WTC11 (cell line): Measurements from ENCODE around the gene URM1. TPM values are rescaled to one million over a fixed set of nuclear protein-coding genes. Genes with fewer than 3 reads are reported as not detected.

ENCODE experiments used
- ATAC-seq: fragments of 200-7000 bp; cut with Tn5 transposase; 2 replicates; pipeline ENCODE4 v1.10.0; 2021; ENCODE audit warnings: mild to moderate bottlenecking, moderate library complexity
- CTCF ChIA-PET: fragments of 300-600 bp; sonication (Branson Sonifier 250); formaldehyde crosslinking; loops from one replicate; lab custom pipeline; 2021; ENCODE audit warnings: antibody characterized with exemption; lab: Charles Lee
- POLR2A ChIA-PET: fragments of 350-600 bp; sonication (Branson Sonifier 250); formaldehyde crosslinking; loops from one replicate; lab custom pipeline; 2021; ENCODE audit warnings: antibody characterized with exemption; lab: Charles Lee
- DNase-seq: peaks from one replicate; pipeline ENCODE4 v3.0.0; 2021; ENCODE audit warnings: low spot score
- H3K27ac Mint-ChIP-seq: 2 replicates; pipeline ENCODE4 v1.8.0; 2021; ENCODE audit warnings: mixed read lengths
- H3K27me3 Mint-ChIP-seq: 2 replicates; pipeline ENCODE4 v1.8.0; 2021; ENCODE audit warnings: low read depth, mild to moderate bottlenecking, moderate library complexity, mixed read lengths
- H3K36me3 Mint-ChIP-seq: 2 replicates; pipeline ENCODE4 v1.8.0; 2021; ENCODE audit warnings: mixed read lengths
- H3K4me1 Mint-ChIP-seq: 2 replicates; pipeline ENCODE4 v1.8.0; 2022; ENCODE audit warnings: mixed read lengths
- H3K4me3 Mint-ChIP-seq: 2 replicates; pipeline ENCODE4 v1.8.0; 2021; ENCODE audit warnings: mild to moderate bottlenecking, moderate library complexity, mixed read lengths
- H3K9me3 Mint-ChIP-seq: 2 replicates; pipeline ENCODE4 v1.8.0; 2021; ENCODE audit warnings: mixed read lengths
- ARID4B ChIP-seq: sonication (generic); formaldehyde crosslinking; IDR thresholded peaks from 2 replicates; pipeline ENCODE4 v1.8.0; 2023; ENCODE audit warnings: missing genetic modification reagents, mild to moderate bottlenecking, borderline replicate concordance
- FOXP1 ChIP-seq: sonication (generic); formaldehyde crosslinking; IDR thresholded peaks from 2 replicates; pipeline ENCODE4 v1.8.0; 2022; ENCODE audit warnings: missing genetic modification reagents, mild to moderate bottlenecking, moderate library complexity, borderline replicate concordance
- GTF2I ChIP-seq: fragments of 250-450 bp; sonication (Bioruptor Pico); conservative IDR thresholded peaks from 2 replicates; pipeline ENCODE4 v1.4.0; 2021; ENCODE audit warnings: mild to moderate bottlenecking
- NFE2L1 ChIP-seq: sonication (generic); formaldehyde crosslinking; IDR thresholded peaks from 2 replicates; pipeline ENCODE4 v1.8.1; 2023; ENCODE audit warnings: missing genetic modification reagents
- SOX15 ChIP-seq: fragments of 250-450 bp; sonication (Bioruptor Pico); IDR thresholded peaks from 2 replicates; pipeline ENCODE4 v1.9.0; 2021; ENCODE audit warnings: mild to moderate bottlenecking
- ZBTB21 ChIP-seq: sonication (generic); formaldehyde crosslinking; IDR thresholded peaks from 2 replicates; pipeline ENCODE4 v1.8.1; 2023; ENCODE audit warnings: mild to moderate bottlenecking, missing genetic modification reagents, borderline replicate concordance
- ZNF416 ChIP-seq: fragments of 250-450 bp; sonication (Bioruptor Pico); IDR thresholded peaks from 2 replicates; pipeline ENCODE4 v1.9.0; 2021; ENCODE audit warnings: mild to moderate bottlenecking, inconsistent platforms
- total RNA-seq: library from RNA; stranded (reverse); gene quantifications from 3 replicates; pipeline ENCODE4 v1.2.3, GENCODE V29; 2021
- TF ChIP-seq, protein P1 (sequence below): fragments of 250-450 bp; sonication (Bioruptor Pico); IDR thresholded peaks from 2 replicates; pipeline ENCODE4 v1.9.0; 2021; ENCODE audit warnings: mild to moderate bottlenecking, borderline replicate concordance
- TF ChIP-seq, protein P2 (sequence below): sonication (generic); formaldehyde crosslinking; IDR thresholded peaks from 2 replicates; pipeline ENCODE4 v1.8.1; 2022; ENCODE audit warnings: mild to moderate bottlenecking, moderate library complexity, missing genetic modification reagents
- TF ChIP-seq, protein P3 (sequence below): sonication (generic); formaldehyde crosslinking; IDR thresholded peaks from 2 replicates; pipeline ENCODE4 v1.8.1; 2022; ENCODE audit warnings: low read depth, missing genetic modification reagents, borderline replicate concordance

Gene URM1
- total RNA-seq, 1 experiment from 2014 or later: 67.9 TPM

DNA sequence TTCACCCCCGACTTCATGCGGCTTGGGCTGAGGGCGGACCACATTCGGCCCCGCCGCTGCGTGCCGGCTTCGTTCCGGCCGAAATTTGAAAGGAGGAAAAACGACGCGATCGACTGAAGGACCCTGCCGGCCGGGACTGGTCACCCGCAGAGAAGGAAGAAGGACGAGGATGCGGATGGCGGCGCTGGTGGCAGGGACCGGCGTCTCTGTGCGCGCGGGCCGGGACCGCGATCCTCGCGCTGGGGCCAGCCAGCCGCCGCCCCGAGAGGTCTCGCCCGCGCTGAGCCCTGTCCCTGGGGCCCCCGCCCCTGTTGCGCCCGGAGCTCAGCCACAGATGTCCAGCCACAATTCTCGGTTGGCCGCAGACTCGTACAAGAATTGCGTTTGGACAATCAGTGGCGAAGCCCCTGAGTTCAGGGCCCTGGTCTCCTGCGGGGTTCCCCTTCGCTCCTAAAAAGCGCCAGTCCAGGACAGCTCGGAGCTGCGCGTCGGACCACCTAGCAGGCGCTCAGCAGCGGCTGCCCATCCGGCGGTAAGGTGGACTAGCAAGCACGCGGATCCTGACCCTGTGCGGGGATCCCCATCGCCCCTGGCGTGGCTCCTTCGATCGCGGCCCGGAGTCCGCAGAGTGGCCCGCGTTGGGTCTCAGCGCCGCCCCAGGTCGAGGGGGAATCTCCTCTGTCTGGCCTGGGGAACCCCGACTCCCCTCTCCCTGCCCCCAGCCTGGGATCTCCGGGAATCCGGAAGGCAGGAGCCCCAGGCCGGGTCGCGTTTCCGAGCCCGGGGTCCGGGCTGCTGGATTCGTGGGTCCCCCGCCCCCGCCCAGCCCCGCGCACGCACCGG lies 21.3 kb downstream of the URM1 start (continued):
- TF ChIP-seq, protein P1, sequence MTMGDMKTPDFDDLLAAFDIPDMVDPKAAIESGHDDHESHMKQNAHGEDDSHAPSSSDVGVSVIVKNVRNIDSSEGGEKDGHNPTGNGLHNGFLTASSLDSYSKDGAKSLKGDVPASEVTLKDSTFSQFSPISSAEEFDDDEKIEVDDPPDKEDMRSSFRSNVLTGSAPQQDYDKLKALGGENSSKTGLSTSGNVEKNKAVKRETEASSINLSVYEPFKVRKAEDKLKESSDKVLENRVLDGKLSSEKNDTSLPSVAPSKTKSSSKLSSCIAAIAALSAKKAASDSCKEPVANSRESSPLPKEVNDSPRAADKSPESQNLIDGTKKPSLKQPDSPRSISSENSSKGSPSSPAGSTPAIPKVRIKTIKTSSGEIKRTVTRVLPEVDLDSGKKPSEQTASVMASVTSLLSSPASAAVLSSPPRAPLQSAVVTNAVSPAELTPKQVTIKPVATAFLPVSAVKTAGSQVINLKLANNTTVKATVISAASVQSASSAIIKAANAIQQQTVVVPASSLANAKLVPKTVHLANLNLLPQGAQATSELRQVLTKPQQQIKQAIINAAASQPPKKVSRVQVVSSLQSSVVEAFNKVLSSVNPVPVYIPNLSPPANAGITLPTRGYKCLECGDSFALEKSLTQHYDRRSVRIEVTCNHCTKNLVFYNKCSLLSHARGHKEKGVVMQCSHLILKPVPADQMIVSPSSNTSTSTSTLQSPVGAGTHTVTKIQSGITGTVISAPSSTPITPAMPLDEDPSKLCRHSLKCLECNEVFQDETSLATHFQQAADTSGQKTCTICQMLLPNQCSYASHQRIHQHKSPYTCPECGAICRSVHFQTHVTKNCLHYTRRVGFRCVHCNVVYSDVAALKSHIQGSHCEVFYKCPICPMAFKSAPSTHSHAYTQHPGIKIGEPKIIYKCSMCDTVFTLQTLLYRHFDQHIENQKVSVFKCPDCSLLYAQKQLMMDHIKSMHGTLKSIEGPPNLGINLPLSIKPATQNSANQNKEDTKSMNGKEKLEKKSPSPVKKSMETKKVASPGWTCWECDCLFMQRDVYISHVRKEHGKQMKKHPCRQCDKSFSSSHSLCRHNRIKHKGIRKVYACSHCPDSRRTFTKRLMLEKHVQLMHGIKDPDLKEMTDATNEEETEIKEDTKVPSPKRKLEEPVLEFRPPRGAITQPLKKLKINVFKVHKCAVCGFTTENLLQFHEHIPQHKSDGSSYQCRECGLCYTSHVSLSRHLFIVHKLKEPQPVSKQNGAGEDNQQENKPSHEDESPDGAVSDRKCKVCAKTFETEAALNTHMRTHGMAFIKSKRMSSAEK (CRISPR knock-in tag): no peak
- TF ChIP-seq ZNF416 (CRISPR knock-in tag) (no peak), ARID4B (CRISPR knock-in tag) (peak; percentile 18; the same call in 1 of the 2 replicates), GTF2I (CRISPR knock-in tag) (no peak), FOXP1 (0 out of 2 replicates have a peak, but pooled peaks have one; percentile 16)
- TF ChIP-seq, all 79 proteins: peak for 2

DNA sequence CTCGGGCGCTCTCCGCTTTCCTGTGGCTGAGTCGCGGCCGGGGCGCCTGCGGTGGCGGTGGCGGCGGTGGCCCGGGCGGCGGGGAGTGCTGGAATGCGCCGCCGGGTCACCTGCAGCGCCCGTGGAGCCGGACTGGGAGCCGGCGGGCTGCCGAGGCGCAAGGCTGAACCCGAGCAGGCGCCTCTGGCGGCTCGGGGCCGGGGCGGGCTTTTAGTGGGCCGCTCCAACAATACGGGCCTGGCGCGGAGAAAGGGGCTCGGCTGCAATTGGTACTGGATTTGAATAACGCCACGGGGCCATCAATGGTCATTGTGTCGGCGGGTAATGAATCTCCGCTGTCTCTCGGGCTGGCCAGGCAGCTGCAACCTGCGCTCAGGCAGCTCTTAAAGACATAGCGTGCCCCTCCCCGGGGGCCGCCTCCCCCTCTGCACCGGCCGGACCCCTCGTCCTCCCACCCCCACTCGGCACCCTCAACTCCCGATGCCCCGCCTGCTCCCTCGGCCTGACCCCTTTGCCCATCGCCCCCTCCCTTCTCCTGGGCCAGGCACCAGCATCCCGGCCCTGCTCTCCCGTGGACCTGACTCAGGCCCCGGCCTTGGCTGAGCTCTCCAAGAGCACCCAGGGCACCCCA lies 22.1 kb downstream of the URM1 start:
- DNase-seq: peak; percentile 70
- H3K4me3 Mint-ChIP-seq: peak overlapping the region; percentile 63
- ATAC-seq: peak; percentile 29
- ChIA-PET CTCF (interaction anchor here (0.5 to 8.3 kb wide), 11 partner anchors 9 to 930 kb away, joined by 3 to 74 read pairs (median 4); partner anchors contain the start of gene CERCAM), POLR2A (interaction anchor here (1.1 kb wide), 1 partner anchor 52 kb away, joined by 4 read pairs; no protein-coding TSS in a partner anchor)
- no peak overlapping the region for H3K27ac Mint-ChIP-seq
- peaks cover 97% of the 10 kb centered on the region for H3K27me3 Mint-ChIP-seq
- H3K9me3 Mint-ChIP-seq: no peaks in the 10 kb centered on the region
- peaks cover 64% of the 10 kb centered on the region for H3K4me1 Mint-ChIP-seq
- TF ChIP-seq ARID4B (CRISPR knock-in tag): peak; percentile 9; the same call in 1 of the 2 replicates
- TF ChIP-seq ZBTB21: no peak
- TF ChIP-seq, protein P2, sequence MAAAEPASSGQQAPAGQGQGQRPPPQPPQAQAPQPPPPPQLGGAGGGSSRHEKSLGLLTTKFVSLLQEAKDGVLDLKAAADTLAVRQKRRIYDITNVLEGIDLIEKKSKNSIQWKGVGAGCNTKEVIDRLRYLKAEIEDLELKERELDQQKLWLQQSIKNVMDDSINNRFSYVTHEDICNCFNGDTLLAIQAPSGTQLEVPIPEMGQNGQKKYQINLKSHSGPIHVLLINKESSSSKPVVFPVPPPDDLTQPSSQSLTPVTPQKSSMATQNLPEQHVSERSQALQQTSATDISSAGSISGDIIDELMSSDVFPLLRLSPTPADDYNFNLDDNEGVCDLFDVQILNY (CRISPR knock-in tag): 0 out of 2 replicates have a peak, but pooled peaks have one; percentile 14
- TF ChIP-seq, protein P3, sequence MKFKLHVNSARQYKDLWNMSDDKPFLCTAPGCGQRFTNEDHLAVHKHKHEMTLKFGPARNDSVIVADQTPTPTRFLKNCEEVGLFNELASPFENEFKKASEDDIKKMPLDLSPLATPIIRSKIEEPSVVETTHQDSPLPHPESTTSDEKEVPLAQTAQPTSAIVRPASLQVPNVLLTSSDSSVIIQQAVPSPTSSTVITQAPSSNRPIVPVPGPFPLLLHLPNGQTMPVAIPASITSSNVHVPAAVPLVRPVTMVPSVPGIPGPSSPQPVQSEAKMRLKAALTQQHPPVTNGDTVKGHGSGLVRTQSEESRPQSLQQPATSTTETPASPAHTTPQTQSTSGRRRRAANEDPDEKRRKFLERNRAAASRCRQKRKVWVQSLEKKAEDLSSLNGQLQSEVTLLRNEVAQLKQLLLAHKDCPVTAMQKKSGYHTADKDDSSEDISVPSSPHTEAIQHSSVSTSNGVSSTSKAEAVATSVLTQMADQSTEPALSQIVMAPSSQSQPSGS (CRISPR knock-in tag): no peak
- no peak for TF ChIP-seq NFE2L1 (CRISPR knock-in tag)
- TF ChIP-seq SOX15: no peak
- H3K36me3 Mint-ChIP-seq: peaks cover 4% of the 10 kb centered on the region
